GM21529 (cell line): Measurements from ENCODE around the gene ZNF143.

Experiments used
- ATAC-seq: cut with Tn5 transposase; IDR thresholded peaks from one replicate; pipeline ENCODE4 v1.9.1; 2021; ENCODE audit not compliant: unreplicated experiment

ZNF143 gene

GRCh38 chr11:9573775-9574621 is 113.2 kb downstream of the ZNF143 start:
- peak; percentile 22 for ATAC-seq

- no peak for ATAC-seq
Observed at GRCh38 chr11:9574622-9575259, 113.9 kb downstream of the ZNF143 start.

GRCh38 chr11:9575260-9576240 is 114.7 kb downstream of the ZNF143 start:
- ATAC-seq: no peak

GRCh38 chr11:9576701-9577381 is 116.0 kb downstream of the ZNF143 start:
- no peak for ATAC-seq

GRCh38 chr11:9577556-9577955 is 116.7 kb downstream of the ZNF143 start:
- no peak for ATAC-seq
